ENCODE data around the gene NAT14. TPM values are rescaled to one million over a fixed set of nuclear protein-coding genes. Genes with fewer than 3 reads are reported as not detected.

NAT14 gene
- total RNA-seq, 1 donor from 2014 or later: 14.2 TPM

GRCh38 chr19:55467236-55468053 lies 17.5 kb upstream of the NAT14 start:
- Histone ChIP-seq H3K27me3 (no peaks in the 10 kb centered on the region), H3K36me3 (no peaks in the 10 kb centered on the region), H3K4me3 (no peak overlapping the region), H3K27ac (no peak overlapping the region), H3K4me1 (peaks cover 12% of the 10 kb centered on the region), H3K9me3 (no peaks in the 10 kb centered on the region)
- no peak for DNase-seq (ENCODE audit: extremely low spot score in 2 of 2)
- TF ChIP-seq CTCF (IDR thresholded peaks at IDR 0.05) (peak; percentile 80 to 98 (median 95)), POLR2AphosphoS5 (IDR thresholded peaks at IDR 0.05; ENCODE audit: insufficient read depth in 1 of 2, low read depth in 1 of 2) (peak in 1 of 2 donors; percentile 42), POLR2A (IDR thresholded peaks at IDR 0.05) (no peak)
- intact Hi-C loops (cut with DNase I): loop anchor here (5.0 kb wide), 1 partner anchor 35 kb away; no protein-coding TSS in a partner anchor

GRCh38 chr19:55468054-55468393 lies 17.0 kb upstream of the NAT14 start:
- H3K4me3 ChIP-seq: no peak overlapping the region
- H3K4me1 ChIP-seq: peaks cover 14% of the 10 kb centered on the region
- H3K27me3 ChIP-seq: no peaks in the 10 kb centered on the region
- intact Hi-C loops (cut with DNase I): loop anchor here (5.0 kb wide), 1 partner anchor 34 kb away; no protein-coding TSS in a partner anchor
- DNase-seq (ENCODE audit: extremely low spot score in 2 of 2): no peak
- H3K9me3 ChIP-seq: no peaks in the 10 kb centered on the region
- TF ChIP-seq POLR2AphosphoS5 (IDR thresholded peaks at IDR 0.05; ENCODE audit: insufficient read depth in 1 of 2, low read depth in 1 of 2) (no peak), POLR2A (IDR thresholded peaks at IDR 0.05) (no peak), CTCF (IDR thresholded peaks at IDR 0.05) (peak in 1 of 3 experiments; percentile 8)
- H3K36me3 ChIP-seq: no peaks in the 10 kb centered on the region
- H3K27ac ChIP-seq: no peak overlapping the region

DNA sequence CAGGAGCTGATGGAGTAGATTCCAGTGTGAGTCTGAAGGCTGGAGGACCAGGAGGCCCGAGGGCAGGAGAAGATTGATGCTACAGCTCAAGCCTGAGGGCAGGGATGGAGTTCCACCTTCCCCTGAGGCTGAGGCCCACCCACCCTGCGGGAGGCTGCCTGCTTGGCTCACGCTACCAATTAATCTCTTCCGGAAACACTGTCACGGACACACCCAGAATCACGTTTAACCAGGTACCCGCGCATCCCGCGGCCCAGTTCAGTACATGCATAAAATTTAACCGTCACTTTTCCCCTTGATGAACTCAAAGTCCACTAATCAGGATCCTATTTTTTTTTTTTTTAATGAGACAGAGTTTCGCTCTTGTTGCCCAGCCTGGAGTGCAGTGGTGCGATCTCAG lies 13.7 kb upstream of the NAT14 start:
- intact Hi-C loops (cut with DNase I): no loop called here
- Histone ChIP-seq H3K36me3 (no peaks in the 10 kb centered on the region), H3K9me3 (no peaks in the 10 kb centered on the region), H3K27ac (no peak overlapping the region), H3K4me3 (no peak overlapping the region), H3K27me3 (no peaks in the 10 kb centered on the region), H3K4me1 (peaks cover 43% of the 10 kb centered on the region)
- no peak for DNase-seq (ENCODE audit: extremely low spot score in 2 of 2)
- TF ChIP-seq POLR2A (IDR thresholded peaks at IDR 0.05) (no peak), POLR2AphosphoS5 (IDR thresholded peaks at IDR 0.05; ENCODE audit: insufficient read depth in 1 of 2, low read depth in 1 of 2) (no peak), CTCF (IDR thresholded peaks at IDR 0.05) (no peak)

GRCh38 chr19:55472463-55472862 lies 12.5 kb upstream of the NAT14 start:
- Histone ChIP-seq H3K27me3 (no peaks in the 10 kb centered on the region), H3K9me3 (no peaks in the 10 kb centered on the region), H3K4me1 (peaks cover 45% of the 10 kb centered on the region), H3K36me3 (no peaks in the 10 kb centered on the region), H3K4me3 (no peak overlapping the region), H3K27ac (no peak overlapping the region)
- intact Hi-C loops (cut with DNase I): no loop called here
- no peak for DNase-seq (ENCODE audit: extremely low spot score in 2 of 2)
- TF ChIP-seq CTCF (IDR thresholded peaks at IDR 0.05): no peak
- no peak for TF ChIP-seq POLR2A (IDR thresholded peaks at IDR 0.05)
- no peak for TF ChIP-seq POLR2AphosphoS5 (IDR thresholded peaks at IDR 0.05; ENCODE audit: insufficient read depth in 1 of 2, low read depth in 1 of 2)
